CD4-positive, alpha-beta T cell (primary cell): ENCODE results near the gene TP53BP2. TPM values are rescaled to one million over a fixed set of nuclear protein-coding genes. Genes with fewer than 3 reads are reported as not detected.

ENCODE experiments used
- ATAC-seq: fragments of 200-7000 bp; cut with Tn5 transposase; one replicate; pipeline ENCODE4 v1.10.0; 2022; ENCODE audit warnings: mild to moderate bottlenecking; ENCODE audit not compliant: poor library complexity
- CTCF ChIA-PET: fragments of 350-600 bp; sonication (Branson Sonifier 250); formaldehyde crosslinking; loops from one replicate; lab custom pipeline; 2021; ENCODE audit warnings: antibody characterized with exemption, inconsistent platforms; lab: Charles Lee
- POLR2A ChIA-PET: fragments of 350-600 bp; sonication (Branson Sonifier 250); formaldehyde crosslinking; loops from one replicate; lab custom pipeline; 2021; ENCODE audit warnings: antibody characterized with exemption, inconsistent platforms; lab: Charles Lee
- DNase-seq, 14 experiments: peaks; one replicate each; pipeline ENCODE4 v3.0.0-alpha.2; 2013 to 2020; ENCODE audit warnings: mixed read lengths in 2 of 14
- H3K27ac ChIP-seq, 2 donors: one replicate each; pipeline versions ENCODE4 v1.5.1 to v1.7.0; 2013; ENCODE audit warnings: low read length in 2 of 2, low read depth in 1 of 2, mild to moderate bottlenecking in 1 of 2
- H3K27me3 ChIP-seq, 2 experiments: 1 replicate in 1 of 2; 2 replicates in 1 of 2; pipeline versions ENCODE4 v1.6.1 to v1.7.0; 2013; ENCODE audit warnings: low read length in 2 of 2, control low read depth in 1 of 2, mild to moderate bottlenecking in 1 of 2, moderate library complexity in 1 of 2; ENCODE audit not compliant: insufficient read depth in 2 of 2, control insufficient read depth in 1 of 2
- H3K36me3 ChIP-seq: one replicate; pipeline ENCODE4 v1.6.1; 2013; ENCODE audit warnings: low read length, control low read depth; ENCODE audit not compliant: insufficient read depth
- H3K4me1 ChIP-seq: one replicate; pipeline ENCODE4 v1.6.1; 2013; ENCODE audit warnings: low read length, control low read depth; ENCODE audit not compliant: insufficient read depth
- H3K4me3 ChIP-seq: one replicate; pipeline ENCODE4 v1.5.1; 2013; ENCODE audit warnings: mild to moderate bottlenecking, low read length, moderate library complexity
- H3K9me3 ChIP-seq, 2 experiments: 1 replicate in 1 of 2; 2 replicates in 1 of 2; pipeline versions ENCODE4 v1.6.1 to v1.7.0; 2013; ENCODE audit warnings: low read length in 2 of 2, mild to moderate bottlenecking in 2 of 2, control low read depth in 1 of 2, moderate library complexity in 1 of 2; ENCODE audit not compliant: control insufficient read depth in 1 of 2, insufficient read depth in 1 of 2
- H3K27ac Mint-ChIP-seq: one replicate; pipeline ENCODE4 v1.8.0; 2020; ENCODE audit warnings: mixed read lengths
- H3K27me3 Mint-ChIP-seq: one replicate; pipeline ENCODE4 v1.8.0; 2021; ENCODE audit warnings: mixed read lengths
- H3K36me3 Mint-ChIP-seq: one replicate; pipeline ENCODE4 v1.8.0; 2021; ENCODE audit warnings: low read depth, mixed read lengths
- H3K4me1 Mint-ChIP-seq: one replicate; pipeline ENCODE4 v1.8.0; 2021; ENCODE audit warnings: low read depth, mixed read lengths
- H3K4me3 Mint-ChIP-seq: one replicate; pipeline ENCODE4 v1.8.0; 2020; ENCODE audit warnings: mild to moderate bottlenecking, mixed read lengths
- H3K9me3 Mint-ChIP-seq: one replicate; pipeline ENCODE4 v1.8.0; 2020; ENCODE audit warnings: mixed read lengths
- intact Hi-C, 2 experiments: fragments of 100-400 bp; cut with DNase I in 1 of 2; cut with micrococcal nuclease in 1 of 2; formaldehyde crosslinking; loops; one replicate each; pipeline versions ENCODE4 v1.15.1 to v1.9.0; 2023 to 2025; cut with DNase I, micrococcal nuclease
- total RNA-seq, 174 experiments: library from RNA in 2 of 174; stranded (reverse) in 2 of 174; gene quantifications; one replicate each; pipeline ENCODE4 v1.2.3 and lab custom pipeline; 2021 to 2026
- TF ChIP-seq, protein P1 (sequence below): fragments of 200-600 bp; IDR thresholded peaks from one replicate; pipeline ENCODE4 v1.8.0; 2022; ENCODE audit warnings: antibody characterized with exemption, mild to moderate bottlenecking

TP53BP2 gene
- total RNA-seq, 2 experiments from 2014 or later, result 104 to 119 TPM

DNA sequence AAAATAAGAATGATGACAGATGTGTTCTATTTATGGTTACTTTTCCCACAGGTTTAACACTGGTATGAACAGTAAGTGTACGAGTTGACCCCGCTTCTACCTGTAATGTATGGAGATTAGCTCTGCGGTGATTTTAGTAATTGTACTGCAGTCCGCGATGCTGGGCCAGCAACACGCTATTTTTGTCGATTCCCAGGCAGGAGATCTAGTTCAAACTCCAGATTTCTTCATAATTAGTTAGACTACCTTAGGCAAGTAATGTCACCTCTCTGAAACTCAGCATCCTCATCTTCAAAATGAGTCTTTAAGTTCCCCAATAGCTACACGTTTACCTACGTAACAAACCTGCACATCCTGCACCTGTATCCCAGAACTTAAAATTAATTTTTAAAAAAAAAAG, 21.5 kb downstream of the TP53BP2 start:
- Histone ChIP-seq H3K36me3 (peaks cover 14% of the 10 kb centered on the region), H3K27ac (no peak overlapping the region), H3K9me3 (no peaks in the 10 kb centered on the region), H3K4me3 (no peak overlapping the region), H3K4me1 (peaks cover 21% of the 10 kb centered on the region), H3K27me3 (no peaks in the 10 kb centered on the region)
- ATAC-seq, result no peak
- Mint-ChIP-seq H3K27ac (no peak overlapping the region), H3K36me3 (peaks cover 24% of the 10 kb centered on the region), H3K9me3 (no peaks in the 10 kb centered on the region), H3K4me3 (no peak overlapping the region), H3K27me3 (no peaks in the 10 kb centered on the region), H3K4me1 (peaks cover 79% of the 10 kb centered on the region)
- DNase-seq, result no peak
- intact Hi-C loops, result no loop called here
- TF ChIP-seq, protein P1, sequence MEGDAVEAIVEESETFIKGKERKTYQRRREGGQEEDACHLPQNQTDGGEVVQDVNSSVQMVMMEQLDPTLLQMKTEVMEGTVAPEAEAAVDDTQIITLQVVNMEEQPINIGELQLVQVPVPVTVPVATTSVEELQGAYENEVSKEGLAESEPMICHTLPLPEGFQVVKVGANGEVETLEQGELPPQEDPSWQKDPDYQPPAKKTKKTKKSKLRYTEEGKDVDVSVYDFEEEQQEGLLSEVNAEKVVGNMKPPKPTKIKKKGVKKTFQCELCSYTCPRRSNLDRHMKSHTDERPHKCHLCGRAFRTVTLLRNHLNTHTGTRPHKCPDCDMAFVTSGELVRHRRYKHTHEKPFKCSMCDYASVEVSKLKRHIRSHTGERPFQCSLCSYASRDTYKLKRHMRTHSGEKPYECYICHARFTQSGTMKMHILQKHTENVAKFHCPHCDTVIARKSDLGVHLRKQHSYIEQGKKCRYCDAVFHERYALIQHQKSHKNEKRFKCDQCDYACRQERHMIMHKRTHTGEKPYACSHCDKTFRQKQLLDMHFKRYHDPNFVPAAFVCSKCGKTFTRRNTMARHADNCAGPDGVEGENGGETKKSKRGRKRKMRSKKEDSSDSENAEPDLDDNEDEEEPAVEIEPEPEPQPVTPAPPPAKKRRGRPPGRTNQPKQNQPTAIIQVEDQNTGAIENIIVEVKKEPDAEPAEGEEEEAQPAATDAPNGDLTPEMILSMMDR, result no peak
- POLR2A ChIA-PET, result interaction anchor here (0.7 to 3.2 kb wide), 3 partner anchors 12 to 21 kb away, joined by 3 to 13 read pairs (median 11); partner anchors contain the start of gene TP53BP2
- CTCF ChIA-PET, result interaction anchor here (1.0 to 2.2 kb wide), 4 partner anchors 10 to 22 kb away, joined by 3 to 10 read pairs (median 4); partner anchors contain the start of gene TP53BP2

DNA sequence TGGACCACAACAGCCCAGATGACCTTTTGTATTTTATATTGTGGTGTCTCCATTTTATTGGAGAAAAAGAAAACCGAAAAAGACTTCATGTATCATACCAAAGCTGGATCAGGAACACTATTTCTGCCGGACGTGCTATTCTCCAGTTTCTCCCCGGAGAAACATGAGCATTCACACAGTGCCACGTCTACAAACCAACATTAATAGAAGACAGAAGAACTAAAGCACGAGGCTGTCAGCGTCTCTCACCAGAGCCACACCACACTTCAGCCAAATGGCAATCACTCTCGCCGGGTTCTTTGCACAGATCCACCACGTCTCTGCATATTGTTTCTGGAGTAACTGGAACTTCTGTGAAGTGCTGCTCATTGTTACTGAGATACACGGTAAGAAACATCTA, 24.8 kb downstream of the TP53BP2 start:
- POLR2A ChIA-PET, result interaction anchor here (0.6 kb wide), 2 partner anchors 9 to 173 kb away, joined by 3 to 5 read pairs; no protein-coding TSS in a partner anchor
- Histone ChIP-seq H3K27ac (no peak overlapping the region), H3K4me3 (no peak overlapping the region), H3K4me1 (peaks cover 8% of the 10 kb centered on the region), H3K9me3 (no peaks in the 10 kb centered on the region), H3K36me3 (peaks cover 14% of the 10 kb centered on the region), H3K27me3 (no peaks in the 10 kb centered on the region)
- no peak for DNase-seq
- H3K4me1 Mint-ChIP-seq, result peaks cover 61% of the 10 kb centered on the region
- ATAC-seq, result no peak
- CTCF ChIA-PET, result interaction anchor here (2.1 kb wide), 1 partner anchor 25 kb away, joined by 6 read pairs; the partner anchor contains the start of gene TP53BP2
- H3K9me3 Mint-ChIP-seq, result no peaks in the 10 kb centered on the region
- TF ChIP-seq, protein P1, result no peak
- intact Hi-C loops, result no loop called here
- H3K27ac Mint-ChIP-seq, result no peak overlapping the region
- H3K27me3 Mint-ChIP-seq, result no peaks in the 10 kb centered on the region
- peaks cover 36% of the 10 kb centered on the region for H3K36me3 Mint-ChIP-seq
- no peak overlapping the region for H3K4me3 Mint-ChIP-seq

DNA sequence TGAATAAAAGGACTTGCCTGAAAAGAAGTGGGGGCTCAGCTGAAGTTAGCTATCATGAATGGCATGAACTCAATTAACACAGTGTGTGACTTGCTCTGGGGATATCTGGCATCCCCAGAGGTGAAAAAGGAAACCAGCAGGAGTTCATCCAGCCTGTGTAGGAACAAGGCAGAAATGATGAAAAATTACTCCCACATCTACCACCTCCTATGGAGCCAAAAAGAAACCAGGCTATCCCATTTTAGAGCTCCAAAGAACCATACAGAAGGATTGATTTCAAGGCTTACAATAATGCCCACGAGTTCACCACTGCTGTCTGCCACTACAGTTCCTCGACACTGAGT, 25.3 kb downstream of the TP53BP2 start:
- Mint-ChIP-seq H3K9me3 (no peaks in the 10 kb centered on the region), H3K4me1 (peaks cover 61% of the 10 kb centered on the region), H3K27ac (no peak overlapping the region), H3K4me3 (no peak overlapping the region), H3K36me3 (peaks cover 40% of the 10 kb centered on the region), H3K27me3 (no peaks in the 10 kb centered on the region)
- TF ChIP-seq, protein P1, result no peak
- ChIA-PET CTCF (interaction anchor here (2.1 kb wide), 1 partner anchor 26 kb away, joined by 6 read pairs; the partner anchor contains the start of gene TP53BP2), POLR2A (no interaction called here)
- Histone ChIP-seq H3K4me1 (peaks cover 3% of the 10 kb centered on the region), H3K9me3 (no peaks in the 10 kb centered on the region), H3K27me3 (no peaks in the 10 kb centered on the region), H3K4me3 (no peak overlapping the region), H3K36me3 (peaks cover 14% of the 10 kb centered on the region), H3K27ac (no peak overlapping the region)
- ATAC-seq, result no peak
- intact Hi-C loops, result no loop called here
- DNase-seq, result no peak
